ENCODE results near the gene ANKRD60. TPM values are rescaled to one million over a fixed set of nuclear protein-coding genes. Genes with fewer than 3 reads are reported as not detected.

ANKRD60 gene
- total RNA-seq, 1 donor: not detected

DNA sequence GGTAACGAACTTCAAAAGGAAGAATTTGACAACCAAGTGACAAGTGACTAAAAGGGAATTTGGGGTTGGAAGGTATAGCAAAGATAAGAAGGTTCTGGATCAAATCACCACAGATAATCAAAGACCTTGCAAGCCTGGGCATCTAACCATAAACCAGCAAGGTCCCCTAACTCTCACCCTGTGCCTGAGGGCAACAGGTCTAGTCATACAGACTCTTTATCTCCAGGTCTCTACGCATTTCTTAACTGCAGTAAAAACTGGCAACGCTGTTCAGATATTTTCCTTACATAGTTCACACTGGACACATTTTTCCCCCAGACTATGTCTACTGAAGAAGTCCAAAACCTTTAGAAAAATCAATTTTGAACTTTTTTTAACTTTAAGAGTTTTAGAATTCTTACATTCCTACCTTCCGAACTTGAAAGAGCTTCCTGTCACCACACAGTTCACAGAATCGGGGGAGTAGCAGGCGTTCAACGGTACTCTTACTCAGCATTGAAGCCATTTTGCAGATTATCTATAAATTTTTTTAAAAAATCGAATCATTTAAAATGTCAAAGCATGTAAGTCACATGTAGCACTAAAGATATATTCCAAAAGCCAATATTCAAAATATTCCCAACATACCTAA lies 23.0 kb upstream of the ANKRD60 start:
- no peak overlapping the region for H3K4me2 ChIP-seq (ENCODE audit: insufficient read depth, low read length)
- DNase-seq (ENCODE audit: insufficient read length, low spot score, missing footprints): no peak

DNA sequence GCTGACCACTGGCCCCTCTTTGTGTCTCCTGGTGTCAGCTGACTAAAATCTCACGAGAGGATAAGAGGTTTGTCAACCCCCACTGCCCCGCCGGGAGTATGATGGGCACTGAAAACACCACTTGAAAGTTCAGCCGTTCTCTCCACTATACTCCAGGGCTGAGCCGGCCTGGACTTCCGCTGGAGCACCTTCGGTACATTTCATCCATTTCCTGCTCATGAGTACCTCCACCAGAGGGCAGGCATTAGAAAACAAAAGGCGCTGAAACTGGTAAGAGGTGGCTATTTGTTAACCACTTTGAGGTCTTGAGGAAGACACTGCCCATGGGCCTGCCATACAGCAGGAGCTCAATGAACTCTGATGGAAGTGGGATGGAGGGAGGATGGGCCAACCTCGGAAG lies 17.9 kb upstream of the ANKRD60 start:
- Histone ChIP-seq H3K27ac (ENCODE audit: low read depth, low read length) (no peak overlapping the region), H3K4me3 (ENCODE audit: insufficient read depth, low read length) (no peak overlapping the region), H3K79me2 (ENCODE audit: insufficient read depth, low read length) (peaks cover 10% of the 10 kb centered on the region), H4K20me1 (ENCODE audit: insufficient read depth, low read length) (peaks cover 19% of the 10 kb centered on the region), H3K27me3 (ENCODE audit: insufficient read depth, low read length) (no peaks in the 10 kb centered on the region), H3K4me2 (ENCODE audit: insufficient read depth, low read length) (no peak overlapping the region), H2AFZ (ENCODE audit: low read length) (no peak overlapping the region), H3K36me3 (ENCODE audit: insufficient read depth, low read length) (peaks cover 59% of the 10 kb centered on the region), H3K4me1 (ENCODE audit: insufficient read depth, low read length) (no peaks in the 10 kb centered on the region), H3K9me3 (ENCODE audit: low read depth, low read length) (no peaks in the 10 kb centered on the region)
- TF ChIP-seq, protein P1, sequence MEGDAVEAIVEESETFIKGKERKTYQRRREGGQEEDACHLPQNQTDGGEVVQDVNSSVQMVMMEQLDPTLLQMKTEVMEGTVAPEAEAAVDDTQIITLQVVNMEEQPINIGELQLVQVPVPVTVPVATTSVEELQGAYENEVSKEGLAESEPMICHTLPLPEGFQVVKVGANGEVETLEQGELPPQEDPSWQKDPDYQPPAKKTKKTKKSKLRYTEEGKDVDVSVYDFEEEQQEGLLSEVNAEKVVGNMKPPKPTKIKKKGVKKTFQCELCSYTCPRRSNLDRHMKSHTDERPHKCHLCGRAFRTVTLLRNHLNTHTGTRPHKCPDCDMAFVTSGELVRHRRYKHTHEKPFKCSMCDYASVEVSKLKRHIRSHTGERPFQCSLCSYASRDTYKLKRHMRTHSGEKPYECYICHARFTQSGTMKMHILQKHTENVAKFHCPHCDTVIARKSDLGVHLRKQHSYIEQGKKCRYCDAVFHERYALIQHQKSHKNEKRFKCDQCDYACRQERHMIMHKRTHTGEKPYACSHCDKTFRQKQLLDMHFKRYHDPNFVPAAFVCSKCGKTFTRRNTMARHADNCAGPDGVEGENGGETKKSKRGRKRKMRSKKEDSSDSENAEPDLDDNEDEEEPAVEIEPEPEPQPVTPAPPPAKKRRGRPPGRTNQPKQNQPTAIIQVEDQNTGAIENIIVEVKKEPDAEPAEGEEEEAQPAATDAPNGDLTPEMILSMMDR (IDR thresholded peaks at IDR 0.05; ENCODE audit: extremely low read depth, low read depth, low read length): peak; percentile 50
- no peak for DNase-seq (ENCODE audit: insufficient read length, low spot score, missing footprints)

More for the DNA sequence above, 23.0 kb upstream of the ANKRD60 start:
- Histone ChIP-seq H4K20me1 (ENCODE audit: insufficient read depth, low read length) (peaks cover 2% of the 10 kb centered on the region), H3K36me3 (ENCODE audit: insufficient read depth, low read length) (peaks cover 21% of the 10 kb centered on the region), H3K9me3 (ENCODE audit: low read depth, low read length) (no peaks in the 10 kb centered on the region), H3K4me3 (ENCODE audit: insufficient read depth, low read length) (no peak overlapping the region), H3K4me1 (ENCODE audit: insufficient read depth, low read length) (peaks cover 12% of the 10 kb centered on the region), H3K79me2 (ENCODE audit: insufficient read depth, low read length) (peaks cover 36% of the 10 kb centered on the region), H3K27ac (ENCODE audit: low read depth, low read length) (peak overlapping the region; percentile 64), H3K27me3 (ENCODE audit: insufficient read depth, low read length) (no peaks in the 10 kb centered on the region), H2AFZ (ENCODE audit: low read length) (no peak overlapping the region)
- TF ChIP-seq, protein P1 (IDR thresholded peaks at IDR 0.05; ENCODE audit: extremely low read depth, low read depth, low read length): no peak

DNA sequence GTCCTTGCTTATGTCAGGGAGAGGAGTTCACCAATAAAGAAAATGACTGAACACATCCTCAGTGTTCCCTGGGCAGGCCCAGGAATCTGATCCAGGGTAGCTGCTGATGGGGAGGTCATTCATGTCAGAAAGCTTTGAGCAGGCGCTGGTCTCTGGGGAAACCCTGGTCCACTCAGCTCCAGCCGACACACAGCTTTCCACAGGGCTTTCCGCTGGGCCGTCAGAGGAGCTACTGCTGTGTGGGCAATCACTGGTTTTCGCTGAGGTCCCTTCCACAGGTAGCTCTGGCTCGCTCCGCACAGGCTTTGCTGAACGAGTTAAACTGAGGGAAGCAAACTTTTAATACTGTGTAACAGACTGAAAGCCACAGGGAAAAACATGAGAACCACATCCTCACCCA lies 17.5 kb upstream of the ANKRD60 start:
- no peaks in the 10 kb centered on the region for H3K4me1 ChIP-seq (ENCODE audit: insufficient read depth, low read length)
- H3K4me2 ChIP-seq (ENCODE audit: insufficient read depth, low read length): no peak overlapping the region
- no peaks in the 10 kb centered on the region for H3K9me3 ChIP-seq (ENCODE audit: low read depth, low read length)
- H3K79me2 ChIP-seq (ENCODE audit: insufficient read depth, low read length): peaks cover 6% of the 10 kb centered on the region
- H4K20me1 ChIP-seq (ENCODE audit: insufficient read depth, low read length): peaks cover 19% of the 10 kb centered on the region
- TF ChIP-seq, protein P1 (IDR thresholded peaks at IDR 0.05; ENCODE audit: extremely low read depth, low read depth, low read length): no peak
- peaks cover 55% of the 10 kb centered on the region for H3K36me3 ChIP-seq (ENCODE audit: insufficient read depth, low read length)
- no peak overlapping the region for H3K27ac ChIP-seq (ENCODE audit: low read depth, low read length)
- DNase-seq (ENCODE audit: insufficient read length, low spot score, missing footprints): no peak
- H3K27me3 ChIP-seq (ENCODE audit: insufficient read depth, low read length): no peaks in the 10 kb centered on the region
- H2AFZ ChIP-seq (ENCODE audit: low read length): no peak overlapping the region
- H3K4me3 ChIP-seq (ENCODE audit: insufficient read depth, low read length): no peak overlapping the region

DNA sequence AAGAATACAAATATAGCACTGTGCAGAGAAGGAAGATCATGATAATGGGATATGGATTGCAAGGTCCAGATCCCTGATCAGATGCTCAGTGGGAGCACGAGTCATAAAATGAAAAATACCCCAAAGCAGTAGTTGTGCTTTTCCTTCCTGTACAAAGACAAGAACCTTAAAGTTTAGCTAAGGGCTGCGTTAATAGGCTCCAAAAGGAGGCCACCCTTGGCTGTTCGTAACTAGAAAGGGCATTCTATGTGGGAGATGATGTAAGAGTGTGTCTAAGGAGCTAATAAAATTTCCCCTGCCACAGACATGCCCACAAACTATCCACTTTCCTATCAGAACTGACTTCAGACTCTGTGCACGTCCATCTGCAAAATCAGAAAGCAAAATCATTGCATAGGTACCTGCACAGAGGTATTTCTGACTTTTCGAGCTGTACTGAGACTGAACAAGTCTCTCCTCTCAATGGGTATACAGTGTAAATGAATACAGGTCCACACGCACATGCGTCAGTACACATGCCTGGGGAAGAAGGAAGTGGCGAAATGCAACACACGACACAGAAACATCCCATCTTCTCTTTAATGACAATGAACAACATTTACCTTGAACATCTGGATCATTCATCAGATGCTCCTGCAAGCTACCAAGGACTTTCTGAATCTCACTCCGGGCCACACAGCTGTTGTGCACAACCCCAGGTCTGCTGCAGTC lies 16.9 kb upstream of the ANKRD60 start:
- Histone ChIP-seq H3K4me3 (ENCODE audit: insufficient read depth, low read length) (no peak overlapping the region), H2AFZ (ENCODE audit: low read length) (no peak overlapping the region), H3K36me3 (ENCODE audit: insufficient read depth, low read length) (peaks cover 52% of the 10 kb centered on the region), H4K20me1 (ENCODE audit: insufficient read depth, low read length) (peaks cover 19% of the 10 kb centered on the region), H3K4me1 (ENCODE audit: insufficient read depth, low read length) (no peaks in the 10 kb centered on the region), H3K27me3 (ENCODE audit: insufficient read depth, low read length) (no peaks in the 10 kb centered on the region), H3K4me2 (ENCODE audit: insufficient read depth, low read length) (no peak overlapping the region), H3K27ac (ENCODE audit: low read depth, low read length) (no peak overlapping the region), H3K9me3 (ENCODE audit: low read depth, low read length) (no peaks in the 10 kb centered on the region), H3K79me2 (ENCODE audit: insufficient read depth, low read length) (peaks cover 4% of the 10 kb centered on the region)
- TF ChIP-seq, protein P1 (IDR thresholded peaks at IDR 0.05; ENCODE audit: extremely low read depth, low read depth, low read length): no peak
- no peak for DNase-seq (ENCODE audit: insufficient read length, low spot score, missing footprints)
